Subcutaneous adipose tissue (tissue), 4 donors: Measurements from ENCODE around the gene BAZ1A. TPM values are rescaled to one million over a fixed set of nuclear protein-coding genes. Genes with fewer than 3 reads are reported as not detected.

Experiments
- CTCF ChIP-seq: fragments of 450-650 bp; IDR thresholded peaks from one replicate; pipeline ENCODE4 v1.5.1; 2016; ENCODE audit warnings: low read depth, mild to moderate bottlenecking, control low read depth, antibody characterized with exemption, moderate library complexity
- total RNA-seq, 4 donors: library from RNA; depleted of rRNA; stranded (reverse); fragments of >200 nt; gene quantifications; one replicate each; pipeline ENCODE4 v1.1.0, GENCODE V29; 2016

The BAZ1A gene
- total RNA-seq, 4 donors from 2014 or later = 35.7 to 73.9 (median 36.5) TPM

DNA sequence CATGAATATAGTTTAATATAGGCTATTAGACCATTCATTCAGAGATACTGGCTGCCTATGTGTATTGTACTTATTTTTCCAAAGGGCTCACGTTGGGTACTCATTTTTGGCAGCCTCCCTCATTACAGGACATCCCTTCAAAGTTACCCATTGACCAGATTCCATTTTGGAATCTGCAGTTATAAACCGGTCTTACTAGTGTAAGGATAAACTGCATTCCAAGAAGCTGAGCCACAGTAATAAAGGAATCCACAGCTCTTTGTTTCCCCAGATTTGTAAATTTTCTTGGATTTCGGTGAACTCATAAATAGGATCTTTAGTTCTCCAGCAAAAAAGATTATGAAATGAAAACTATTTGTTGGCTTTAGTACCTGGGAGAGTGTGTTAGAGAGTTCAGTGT, 141.9 kb downstream of the BAZ1A start:
- no peak for TF ChIP-seq CTCF

GRCh38 chr14:34732802-34733201, 142.4 kb downstream of the BAZ1A start:
- TF ChIP-seq CTCF = no peak

- no peak for TF ChIP-seq CTCF
These were observed 151.3 kb downstream of the BAZ1A start for GRCh38 chr14:34723867-34724266.

DNA sequence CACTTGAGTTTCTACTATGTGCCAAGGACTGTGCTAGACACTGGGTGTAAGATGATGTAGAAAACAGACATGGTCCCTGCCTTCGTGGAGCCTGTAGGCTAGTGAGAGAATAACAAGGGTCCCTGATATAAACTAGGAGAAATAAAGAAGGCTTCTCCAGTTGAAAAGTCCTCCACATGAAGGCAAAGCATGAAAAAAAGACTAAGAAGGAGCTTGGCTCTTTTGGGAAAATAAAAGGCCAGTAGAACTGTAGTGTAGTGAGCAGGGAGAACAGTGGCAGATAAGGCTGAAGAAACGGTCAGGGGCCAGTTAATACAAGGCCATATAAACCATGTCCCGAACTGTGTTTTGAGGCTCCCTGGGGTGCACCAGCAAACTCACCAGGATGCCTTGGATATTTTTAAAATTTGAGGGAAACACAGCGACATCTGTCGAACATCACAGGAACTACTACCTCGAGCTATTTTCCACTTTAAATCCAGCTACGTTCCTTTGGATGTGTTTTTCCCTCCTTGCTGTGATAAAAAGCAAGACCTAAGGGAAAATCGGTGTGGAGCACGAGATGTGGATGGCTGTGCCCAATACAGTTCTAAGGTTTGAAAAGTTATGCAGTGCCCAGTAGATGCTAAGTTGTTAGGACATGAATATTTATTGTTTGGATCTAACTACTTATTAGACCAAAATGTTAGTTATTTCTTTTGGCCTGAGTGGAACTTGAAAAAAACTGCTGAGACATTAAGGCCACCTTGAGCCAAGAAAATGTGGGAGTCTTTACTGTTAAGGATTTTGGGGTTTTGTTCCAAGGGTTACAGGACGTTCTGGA, 152.2 kb downstream of the BAZ1A start:
- no peak for TF ChIP-seq CTCF

- TF ChIP-seq CTCF = no peak
These were observed 154.0 kb downstream of the BAZ1A start for GRCh38 chr14:34721129-34721528.

DNA sequence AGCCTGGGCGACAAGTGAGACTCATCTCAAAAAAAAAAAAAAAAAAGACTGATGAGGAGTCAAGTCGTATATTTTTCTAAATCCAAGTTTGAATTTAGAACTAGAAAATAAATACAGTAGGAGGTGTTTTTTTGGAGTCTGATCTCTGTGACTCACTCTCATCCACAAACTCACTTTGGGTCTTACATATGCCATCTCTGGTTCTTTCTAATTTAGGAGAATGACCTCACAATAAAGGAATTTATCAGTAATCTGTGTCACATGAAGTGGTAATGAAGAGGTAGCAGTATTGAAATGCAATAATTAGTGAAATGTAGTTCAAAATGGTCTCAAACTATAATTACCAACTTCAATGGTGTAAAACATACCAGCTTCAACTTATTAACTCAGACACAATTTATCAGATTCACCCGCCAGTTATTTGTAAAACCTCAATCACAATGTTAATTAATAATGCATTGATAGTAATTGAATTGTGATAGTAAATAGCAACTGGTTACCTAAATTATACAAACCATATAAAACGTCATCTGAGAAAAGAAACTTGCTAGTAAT, 156.3 kb downstream of the BAZ1A start:
- no peak for TF ChIP-seq CTCF

GRCh38 chr14:34715127-34715863, 159.9 kb downstream of the BAZ1A start:
- no peak for TF ChIP-seq CTCF
